Tibial nerve (tissue), 4 donors: Measurements from ENCODE around the gene GNG12. TPM values are rescaled to one million over a fixed set of nuclear protein-coding genes. Genes with fewer than 3 reads are reported as not detected.

Experiments used
- DNase-seq, 2 donors: peaks; one replicate each; pipeline ENCODE4 v3.0.0-alpha.2; 2019; ENCODE audit warnings: low spot score in 2 of 2
- H3K27ac ChIP-seq, 4 donors: fragments of 200-600 bp; sonication (generic) in 3 of 4; one replicate each; pipeline ENCODE4 v1.5.1; 2017 to 2019; ENCODE audit warnings: mild to moderate bottlenecking in 1 of 4
- H3K27me3 ChIP-seq, 2 donors: fragments of 200-600 bp; sonication (generic) in 1 of 2; one replicate each; pipeline versions ENCODE4 v1.5.1 to v1.6.0; 2017 to 2019
- H3K36me3 ChIP-seq, 3 donors: fragments of 200-600 bp; sonication (generic); one replicate each; pipeline ENCODE4 v1.5.1; 2018 to 2019
- H3K4me1 ChIP-seq, 4 donors: fragments of 200-600 bp; sonication (generic) in 3 of 4; one replicate each; pipeline ENCODE4 v1.5.1; 2017 to 2019
- H3K4me3 ChIP-seq, 4 donors: fragments of 200-600 bp; sonication (generic) in 3 of 4; one replicate each; pipeline ENCODE4 v1.5.1; 2017 to 2019; ENCODE audit warnings: mild to moderate bottlenecking in 1 of 4, moderate library complexity in 1 of 4
- H3K9me3 ChIP-seq, 4 donors: fragments of 200-600 bp; sonication (generic) in 3 of 4; one replicate each; pipeline ENCODE4 v1.5.1; 2017 to 2019
- EP300 ChIP-seq, 2 donors: sonication (generic); formaldehyde crosslinking; IDR thresholded peaks; one replicate each; pipeline ENCODE4 v1.6.1; 2017; ENCODE audit warnings: antibody characterized with exemption in 2 of 2, mild to moderate bottlenecking in 1 of 2
- POLR2A ChIP-seq, 2 donors: fragments of 450-650 bp; IDR thresholded peaks; one replicate each; pipeline ENCODE4 v1.6.1; 2017; ENCODE audit warnings: antibody characterized with exemption in 2 of 2, mild to moderate bottlenecking in 2 of 2, moderate library complexity in 2 of 2
- WGBS, 2 donors: methylation state at CpG; one replicate each; pipeline ENCODE4 v1.1.5; 2018; 5-methylcytosine and 5-hydroxymethylcytosine counted together
- total RNA-seq, 4 donors: library from RNA; depleted of rRNA; stranded (reverse); fragments of >200 nt; gene quantifications; one replicate each; pipeline ENCODE4 v1.1.0, GENCODE V29; 2016
- TF ChIP-seq, protein P1 (sequence below), 5 experiments: fragments of 200-600 bp in 3 of 5; fragments of 450-650 bp in 2 of 5; sonication (generic) in 3 of 5; IDR thresholded peaks; one replicate each; pipeline ENCODE4 v1.5.1; 2016 to 2019; ENCODE audit warnings: antibody characterized with exemption in 5 of 5, mild to moderate bottlenecking in 3 of 5, moderate library complexity in 2 of 5

The GNG12 gene
- total RNA-seq, 4 donors from 2014 or later: 55.9 to 71.8 (median 68.4) TPM

DNA sequence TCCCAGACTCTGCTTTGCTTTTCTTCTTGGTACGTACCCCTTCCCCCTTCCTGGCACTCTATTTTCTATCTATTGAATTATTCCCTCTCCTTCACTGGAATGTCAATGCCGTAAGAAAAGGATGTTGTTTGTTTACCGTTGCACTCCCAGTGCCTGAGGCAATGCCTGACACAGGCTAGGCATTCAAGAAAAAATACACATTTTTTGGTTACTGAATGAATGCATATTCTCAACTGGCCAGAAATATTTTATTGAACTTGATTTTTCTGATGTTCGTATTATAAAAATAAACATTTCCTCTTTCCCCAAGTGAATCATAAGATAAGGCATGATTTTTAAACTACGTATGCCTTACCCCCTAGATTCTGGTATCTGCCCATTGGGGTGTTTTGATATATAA lies 41.2 kb downstream of the GNG12 start:
- Histone ChIP-seq H3K9me3 (no peaks in the 10 kb centered on the region), H3K36me3 (no peaks in the 10 kb centered on the region), H3K4me3 (no peak overlapping the region), H3K4me1 (peaks cover 0 to 79% (median 38%) of the 10 kb centered on the region in 4 donors), H3K27ac (peak overlapping the region; percentile 11 to 88 (median 48)), H3K27me3 (no peaks in the 10 kb centered on the region)
- TF ChIP-seq EP300 (IDR thresholded peaks at IDR 0.05) (no peak), POLR2A (IDR thresholded peaks at IDR 0.05) (no peak)
- TF ChIP-seq, protein P1, sequence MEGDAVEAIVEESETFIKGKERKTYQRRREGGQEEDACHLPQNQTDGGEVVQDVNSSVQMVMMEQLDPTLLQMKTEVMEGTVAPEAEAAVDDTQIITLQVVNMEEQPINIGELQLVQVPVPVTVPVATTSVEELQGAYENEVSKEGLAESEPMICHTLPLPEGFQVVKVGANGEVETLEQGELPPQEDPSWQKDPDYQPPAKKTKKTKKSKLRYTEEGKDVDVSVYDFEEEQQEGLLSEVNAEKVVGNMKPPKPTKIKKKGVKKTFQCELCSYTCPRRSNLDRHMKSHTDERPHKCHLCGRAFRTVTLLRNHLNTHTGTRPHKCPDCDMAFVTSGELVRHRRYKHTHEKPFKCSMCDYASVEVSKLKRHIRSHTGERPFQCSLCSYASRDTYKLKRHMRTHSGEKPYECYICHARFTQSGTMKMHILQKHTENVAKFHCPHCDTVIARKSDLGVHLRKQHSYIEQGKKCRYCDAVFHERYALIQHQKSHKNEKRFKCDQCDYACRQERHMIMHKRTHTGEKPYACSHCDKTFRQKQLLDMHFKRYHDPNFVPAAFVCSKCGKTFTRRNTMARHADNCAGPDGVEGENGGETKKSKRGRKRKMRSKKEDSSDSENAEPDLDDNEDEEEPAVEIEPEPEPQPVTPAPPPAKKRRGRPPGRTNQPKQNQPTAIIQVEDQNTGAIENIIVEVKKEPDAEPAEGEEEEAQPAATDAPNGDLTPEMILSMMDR (IDR thresholded peaks at IDR 0.05): no peak
- WGBS, 2 donors: 19 to 20% methylated on average over 5 of the region's 5 CpGs
- no peak for DNase-seq

DNA sequence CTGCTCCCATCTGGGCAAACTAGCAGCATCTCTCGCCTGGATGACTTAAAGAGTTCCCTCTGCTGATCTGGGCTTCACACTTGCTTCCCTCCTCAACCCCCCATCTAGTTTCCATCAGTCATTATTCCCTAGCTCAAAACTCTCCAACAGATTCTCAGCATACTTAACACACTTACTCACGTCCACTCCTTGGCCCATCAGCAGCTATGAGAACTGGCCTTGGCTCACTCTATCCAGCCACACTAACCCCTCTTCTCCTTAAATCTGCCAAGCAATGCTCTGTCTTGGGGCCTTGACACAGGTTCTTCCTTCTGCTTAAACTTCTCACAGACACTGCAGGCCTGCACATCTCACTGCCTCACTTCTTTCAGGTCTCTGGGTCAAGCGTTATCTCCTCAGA lies 41.6 kb downstream of the GNG12 start:
- Histone ChIP-seq H3K4me1 (peaks cover 0 to 81% (median 38%) of the 10 kb centered on the region in 4 donors), H3K9me3 (no peaks in the 10 kb centered on the region), H3K4me3 (no peak overlapping the region), H3K36me3 (no peaks in the 10 kb centered on the region), H3K27ac (peak overlapping the region in 3 of 4 donors; percentile 21 to 88 (median 74)), H3K27me3 (no peaks in the 10 kb centered on the region)
- peak in 1 of 2 donors; percentile 27 for DNase-seq
- no peak for TF ChIP-seq POLR2A (IDR thresholded peaks at IDR 0.05)
- TF ChIP-seq EP300 (IDR thresholded peaks at IDR 0.05): peak in 1 of 2 donors; percentile 14
- TF ChIP-seq, protein P1 (IDR thresholded peaks at IDR 0.05): no peak
- WGBS, 2 donors: 33 to 44% methylated on average over 3 of the region's 3 CpGs

DNA sequence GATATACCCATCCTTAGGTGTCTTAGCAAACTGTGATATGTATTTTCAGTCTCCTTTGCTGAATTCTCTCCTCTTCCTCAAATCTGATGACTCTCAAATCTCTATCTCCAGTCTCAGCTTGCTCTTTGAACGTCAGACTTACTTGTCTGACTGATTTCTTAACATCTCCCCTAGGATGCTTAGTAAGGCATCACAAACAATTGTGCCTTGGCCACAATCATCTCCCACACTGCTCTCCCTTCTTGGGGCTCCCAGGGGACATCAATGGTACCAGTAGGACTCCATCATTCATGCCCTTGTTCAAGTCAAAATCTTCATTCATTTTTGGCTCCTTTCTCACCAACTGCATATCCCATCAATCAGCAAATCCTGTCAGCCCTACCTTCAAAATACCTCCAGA lies 42.0 kb downstream of the GNG12 start:
- WGBS, 2 donors: 35 to 36% methylated on average over 1 of the region's 1 CpG
- peaks cover 0 to 85% (median 40%) of the 10 kb centered on the region in 4 donors for H3K4me1 ChIP-seq
- H3K36me3 ChIP-seq: no peaks in the 10 kb centered on the region
- H3K27ac ChIP-seq: peak overlapping the region in 3 of 4 donors; percentile 21 to 88 (median 74)
- no peak overlapping the region for H3K4me3 ChIP-seq
- no peak for DNase-seq
- TF ChIP-seq, protein P1 (IDR thresholded peaks at IDR 0.05): no peak
- no peak for TF ChIP-seq EP300 (IDR thresholded peaks at IDR 0.05)
- TF ChIP-seq POLR2A (IDR thresholded peaks at IDR 0.05): no peak
- no peaks in the 10 kb centered on the region for H3K9me3 ChIP-seq
- H3K27me3 ChIP-seq: no peaks in the 10 kb centered on the region

DNA sequence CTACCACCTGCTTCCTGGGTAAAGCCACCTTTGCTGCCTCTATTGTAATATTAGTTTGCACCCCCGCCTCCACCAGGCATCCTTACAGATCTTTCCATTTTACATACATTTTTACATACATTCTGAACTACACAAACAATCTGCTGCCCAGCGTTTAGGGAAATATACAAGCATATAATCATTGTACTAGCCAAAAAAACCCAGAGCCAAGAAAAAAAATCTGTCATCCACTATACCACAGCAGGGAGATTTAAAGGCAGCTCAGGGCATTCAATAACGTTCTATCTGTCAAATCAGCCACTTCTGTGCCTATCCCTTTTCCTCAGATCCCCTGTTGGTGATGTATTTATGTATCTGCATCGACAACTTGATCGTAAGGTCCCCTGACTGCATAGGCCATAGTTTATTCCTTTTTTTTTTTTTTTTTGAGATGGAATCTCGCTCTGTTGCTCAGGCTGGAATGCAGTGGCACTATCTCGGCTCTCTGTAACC lies 43.0 kb downstream of the GNG12 start:
- Histone ChIP-seq H3K4me3 (no peak overlapping the region), H3K27ac (peak overlapping the region in 2 of 4 donors; percentile 74 to 88), H3K27me3 (no peaks in the 10 kb centered on the region), H3K36me3 (no peaks in the 10 kb centered on the region), H3K4me1 (peaks cover 0 to 85% (median 43%) of the 10 kb centered on the region in 4 donors), H3K9me3 (no peaks in the 10 kb centered on the region)
- no peak for DNase-seq
- 72 to 74% methylated on average over 7 of the region's 7 CpGs for WGBS, 2 donors
- no peak for TF ChIP-seq EP300 (IDR thresholded peaks at IDR 0.05)
- TF ChIP-seq, protein P1 (IDR thresholded peaks at IDR 0.05): no peak
- no peak for TF ChIP-seq POLR2A (IDR thresholded peaks at IDR 0.05)

DNA sequence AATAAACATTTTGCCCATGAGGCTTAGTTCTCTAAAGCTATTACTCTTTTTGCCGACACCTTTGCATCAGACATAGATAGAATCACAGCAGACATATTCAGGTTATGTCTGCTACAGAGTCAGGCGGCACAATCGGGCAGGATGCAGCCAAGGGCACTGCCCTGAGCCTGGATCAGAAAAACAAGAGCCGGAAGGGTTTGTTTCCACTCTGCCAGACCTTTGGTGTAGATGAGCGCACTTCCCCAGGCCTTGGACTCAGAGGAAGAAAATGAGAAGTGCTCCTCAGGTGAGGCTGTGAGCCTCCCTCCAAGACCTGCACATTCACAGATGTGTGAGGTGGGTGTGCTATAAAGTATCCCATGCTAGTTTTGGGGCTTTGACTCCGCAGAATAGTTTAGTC lies 43.7 kb downstream of the GNG12 start:
- Histone ChIP-seq H3K4me3 (no peak overlapping the region), H3K4me1 (peaks cover 0 to 83% (median 39%) of the 10 kb centered on the region in 4 donors), H3K9me3 (no peaks in the 10 kb centered on the region), H3K27ac (no peak overlapping the region), H3K27me3 (no peaks in the 10 kb centered on the region), H3K36me3 (no peaks in the 10 kb centered on the region)
- WGBS, 2 donors: 83% methylated on average over 6 of the region's 6 CpGs
- TF ChIP-seq, protein P1 (IDR thresholded peaks at IDR 0.05): no peak
- TF ChIP-seq EP300 (IDR thresholded peaks at IDR 0.05): no peak
- DNase-seq: no peak
